IPS DF 19.7 (cell line): Measurements from ENCODE around the gene LAMC1.

Source experiments
- DNase-seq: peaks from one replicate; pipeline ENCODE4 v3.0.0-alpha.2; 2013; ENCODE audit warnings: low read depth, low spot score

The LAMC1 gene

DNA sequence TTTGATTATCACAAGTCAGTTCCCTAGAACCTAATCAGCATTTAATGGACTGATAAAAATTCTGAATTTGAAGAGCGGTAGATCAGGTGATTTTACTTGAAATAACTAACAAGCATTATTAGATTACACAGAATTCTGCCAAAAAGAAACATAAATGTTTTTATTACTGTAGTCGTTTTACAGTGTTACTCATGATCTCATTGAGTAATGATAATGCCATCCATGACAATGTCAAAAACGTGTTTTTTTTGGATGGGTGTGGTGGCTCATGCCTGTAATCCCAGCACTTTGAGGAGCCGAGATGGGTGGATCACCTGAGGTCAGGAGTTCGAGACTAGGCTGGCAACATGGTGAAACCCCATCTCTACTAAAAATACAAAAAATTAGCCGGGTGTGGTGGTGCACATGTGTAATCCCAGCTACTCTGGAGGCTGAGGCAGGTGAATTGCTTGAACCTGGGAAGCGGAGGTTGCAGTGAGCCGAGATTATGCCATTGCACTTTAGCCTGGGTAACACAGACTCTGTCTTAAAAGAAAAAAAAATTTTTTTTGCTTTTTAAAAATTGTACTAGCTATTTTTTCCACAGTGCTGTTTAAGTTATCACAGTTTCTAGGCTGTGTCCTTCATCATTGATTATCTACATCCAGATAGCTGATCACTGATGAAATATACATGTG lies 56.6 kb downstream of the LAMC1 start:
- no peak for DNase-seq

DNA sequence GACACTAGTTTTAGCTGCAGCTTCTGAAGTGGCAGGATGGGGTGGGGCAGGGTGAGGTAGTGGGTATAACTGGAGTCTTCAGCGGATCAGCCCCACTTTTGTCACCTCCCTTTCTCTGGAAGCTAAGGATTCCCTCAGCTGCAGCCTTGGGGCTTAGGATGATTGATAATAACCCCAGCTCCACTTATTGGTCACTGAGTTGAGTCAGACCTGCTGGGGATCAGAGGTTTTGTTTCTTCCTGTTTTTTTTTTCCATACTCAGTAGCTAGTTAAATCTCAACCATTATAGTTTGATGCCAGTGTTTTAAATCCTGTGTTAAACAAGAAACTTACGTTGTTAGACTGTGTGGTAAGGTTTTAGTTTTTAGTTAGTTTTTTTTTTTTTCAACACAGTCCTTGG lies 57.2 kb downstream of the LAMC1 start:
- DNase-seq = no peak

DNA sequence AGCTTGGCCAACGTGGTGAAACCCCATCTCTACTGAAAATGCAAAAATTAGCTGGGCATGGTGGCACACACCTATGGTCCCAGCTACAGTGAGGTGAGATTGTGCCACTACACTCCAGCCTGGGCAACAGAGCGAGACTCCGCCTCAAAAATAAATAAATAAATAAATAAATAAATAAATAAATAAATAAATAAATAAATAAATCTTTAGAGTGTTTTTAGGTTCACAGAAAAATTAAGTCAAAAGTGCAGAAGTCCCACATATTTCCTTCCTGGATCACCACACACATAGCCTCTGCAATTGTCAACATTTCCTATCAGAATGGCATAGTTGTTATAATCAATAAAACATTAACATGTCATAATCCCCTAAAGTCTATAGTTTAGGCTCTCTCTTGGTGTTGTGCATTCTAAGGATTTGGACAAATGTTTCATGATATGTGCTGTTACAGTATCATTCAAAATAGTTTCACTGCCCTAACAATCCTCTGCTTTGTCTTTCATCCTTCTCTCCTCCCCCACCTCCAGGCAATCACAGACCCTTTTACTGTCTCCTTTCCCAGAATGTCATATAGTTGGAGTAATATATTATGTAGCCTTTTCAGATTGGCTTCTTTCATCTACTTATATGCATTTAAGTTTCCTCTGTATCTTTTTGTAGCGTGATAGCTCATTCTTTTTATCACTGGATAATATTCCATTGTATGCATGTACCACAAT lies 58.3 kb downstream of the LAMC1 start:
- no peak for DNase-seq

DNA sequence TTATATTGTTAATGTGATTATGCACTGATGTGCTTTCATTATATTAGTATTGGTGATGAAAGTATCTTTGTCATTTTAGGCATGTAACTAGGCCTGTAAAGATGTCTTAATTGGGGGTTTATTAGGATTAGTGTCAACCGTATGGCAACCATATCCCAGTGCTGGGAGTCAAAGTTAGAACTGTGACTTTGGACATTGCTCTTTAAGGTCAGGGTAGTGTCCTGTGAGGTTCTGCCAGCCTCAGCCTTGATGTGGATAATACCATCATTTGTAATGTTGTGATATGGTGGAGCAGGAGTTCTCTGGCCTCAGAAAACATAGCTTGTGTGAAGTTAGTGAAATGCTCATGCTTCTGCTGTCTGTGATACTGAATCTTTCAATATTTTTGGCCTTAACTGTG lies 59.4 kb downstream of the LAMC1 start:
- DNase-seq = no peak

- no peak for DNase-seq
Observed at GRCh38 chr1:183087001-183087400, 63.8 kb downstream of the LAMC1 start.

GRCh38 chr1:183089025-183089639 lies 65.9 kb downstream of the LAMC1 start:
- DNase-seq = no peak

- no peak for DNase-seq
Observed at GRCh38 chr1:183090391-183091006, 67.3 kb downstream of the LAMC1 start.

- no peak for DNase-seq
Observed at GRCh38 chr1:183091181-183091580, 68.0 kb downstream of the LAMC1 start.

- DNase-seq = no peak
Observed at GRCh38 chr1:183092350-183092749, 69.1 kb downstream of the LAMC1 start.

DNA sequence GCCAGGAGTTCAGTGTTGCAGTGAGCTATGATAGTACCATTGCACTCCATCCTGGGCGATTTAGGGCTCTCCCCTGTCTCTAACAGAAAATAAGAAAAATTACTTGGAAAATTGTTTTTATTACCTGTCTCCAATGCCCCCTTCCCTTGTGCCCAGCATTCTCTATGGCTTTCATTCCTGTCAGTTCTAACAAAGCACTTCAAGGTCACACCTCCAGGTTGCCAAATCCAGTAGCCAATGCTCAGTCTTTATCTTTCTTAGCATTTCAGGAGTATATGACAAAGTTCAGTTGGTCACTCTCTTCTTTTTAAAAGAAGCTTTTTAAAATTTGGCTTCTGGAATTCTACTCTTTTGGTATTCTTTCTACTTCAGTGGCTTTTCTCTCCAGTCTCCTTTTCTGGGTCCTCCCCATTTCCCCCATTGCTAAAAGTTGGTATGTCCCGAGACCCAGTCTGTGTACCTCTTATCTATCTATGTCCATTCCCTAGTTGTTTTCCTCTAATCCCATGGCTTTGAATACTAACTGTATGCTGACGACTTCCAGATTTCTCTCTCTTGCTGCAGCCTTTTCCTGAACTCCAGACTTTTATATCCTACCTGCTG lies 69.9 kb downstream of the LAMC1 start:
- DNase-seq = no peak

DNA sequence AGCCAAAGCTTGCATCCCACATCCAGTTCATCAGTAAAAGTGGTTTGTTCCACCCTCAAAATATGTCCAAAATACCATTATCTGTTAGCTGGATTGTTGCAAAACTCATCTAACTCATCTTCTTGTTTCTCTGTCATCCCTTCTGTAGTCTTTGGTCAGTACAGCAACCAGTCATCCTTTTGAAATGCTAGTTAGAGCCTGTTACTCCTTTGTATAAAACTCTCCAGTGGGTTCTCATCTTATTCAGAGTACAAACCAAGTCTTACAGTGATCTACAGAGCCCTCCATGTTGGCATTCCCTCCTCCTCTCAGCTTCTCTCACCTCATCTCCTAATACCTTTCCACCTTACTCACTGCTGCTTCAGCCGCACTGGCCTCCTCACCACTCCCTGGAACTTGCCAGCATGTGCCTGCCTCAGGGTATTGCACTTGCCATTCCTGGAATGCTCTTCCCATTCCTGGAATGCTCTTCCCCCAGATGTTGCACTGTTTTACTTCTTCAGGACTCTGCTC lies 70.6 kb downstream of the LAMC1 start:
- DNase-seq = peak; percentile 38

DNA sequence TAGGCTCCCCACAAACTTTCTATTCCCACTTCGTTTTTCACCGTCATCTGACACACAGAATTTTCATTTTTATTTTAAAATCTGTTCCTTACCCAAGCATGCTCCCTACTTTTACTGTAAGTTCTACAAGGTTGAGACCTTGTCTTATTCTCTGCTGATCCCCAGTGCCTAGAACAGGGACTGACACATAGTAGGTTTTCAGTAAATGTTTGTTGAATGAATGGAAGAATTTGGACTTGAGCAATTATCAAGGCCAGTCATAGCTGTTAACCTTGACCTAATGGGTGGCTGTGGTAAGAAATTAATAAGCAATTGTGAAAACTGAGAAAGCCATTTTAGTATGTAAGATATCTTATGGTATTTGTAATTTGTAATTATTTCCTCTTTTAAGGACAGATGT lies 71.1 kb downstream of the LAMC1 start:
- no peak for DNase-seq

- DNase-seq = no peak
Observed at GRCh38 chr1:183096351-183096750, 73.1 kb downstream of the LAMC1 start.

DNA sequence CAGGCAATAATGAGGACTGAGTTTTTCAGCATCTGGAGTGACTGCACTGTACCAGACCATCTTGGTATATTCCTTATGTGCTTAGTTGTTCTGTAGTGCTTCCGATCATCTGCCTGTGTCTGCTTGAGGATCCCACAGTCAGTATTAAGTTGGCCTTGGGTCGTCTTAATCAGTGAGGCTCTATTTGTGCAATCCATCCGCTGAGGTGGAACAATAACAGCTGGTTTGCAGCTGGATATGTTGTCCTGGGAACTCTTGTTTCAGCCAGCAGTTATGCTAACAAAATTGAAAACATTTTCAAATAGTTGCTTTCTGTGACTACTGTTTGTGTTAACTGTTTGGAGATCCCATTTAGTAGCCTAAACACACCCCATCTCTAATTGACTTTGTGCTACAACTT lies 73.7 kb downstream of the LAMC1 start:
- DNase-seq = no peak

DNA sequence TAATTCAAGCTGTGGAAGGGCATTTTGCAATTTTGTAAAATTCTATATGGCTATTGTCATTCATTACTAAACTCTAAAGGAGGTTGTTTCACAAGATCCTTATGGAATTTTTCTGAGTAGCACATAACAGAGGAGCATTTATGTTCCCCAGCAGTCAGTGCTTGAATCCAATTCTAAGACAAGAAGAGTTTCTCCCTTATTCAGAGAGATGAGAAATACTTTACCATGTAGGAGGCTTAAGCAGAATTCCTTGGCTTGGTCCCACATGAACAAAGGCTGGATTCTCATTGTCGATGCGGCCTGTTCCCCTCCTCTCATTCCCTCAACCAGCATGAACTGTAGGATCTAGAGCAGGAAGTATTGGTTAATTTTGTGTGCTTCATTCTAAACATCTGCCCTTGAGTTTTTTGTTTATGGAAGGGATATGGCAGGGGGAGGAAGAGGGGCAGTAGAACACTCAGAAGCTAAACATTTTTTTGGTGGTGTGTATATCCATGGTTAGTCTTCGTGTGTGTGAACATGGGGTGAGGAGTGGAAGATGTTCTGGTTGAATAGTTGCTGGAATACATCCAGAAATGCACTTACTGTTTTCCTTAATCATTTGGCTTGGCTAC lies 74.3 kb downstream of the LAMC1 start:
- no peak for DNase-seq

DNA sequence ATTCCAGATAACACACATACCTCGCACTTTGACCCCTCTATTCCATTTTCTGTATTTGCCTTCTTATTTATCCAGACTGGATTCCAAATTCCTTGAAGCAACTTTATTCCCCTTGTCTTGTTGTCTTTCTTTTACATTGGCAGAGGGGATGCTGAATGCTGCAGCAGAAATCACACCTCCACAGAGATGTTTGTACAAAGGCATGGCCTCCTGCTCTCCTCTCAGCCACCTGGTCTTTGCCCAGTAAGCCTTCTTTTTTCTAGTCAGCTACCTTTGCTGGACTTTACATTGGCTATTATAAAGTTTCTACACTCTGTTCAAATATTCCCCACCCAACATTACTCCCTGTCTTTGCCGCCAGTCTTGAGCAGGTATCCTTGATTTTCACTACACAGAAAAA lies 75.1 kb downstream of the LAMC1 start:
- no peak for DNase-seq

DNA sequence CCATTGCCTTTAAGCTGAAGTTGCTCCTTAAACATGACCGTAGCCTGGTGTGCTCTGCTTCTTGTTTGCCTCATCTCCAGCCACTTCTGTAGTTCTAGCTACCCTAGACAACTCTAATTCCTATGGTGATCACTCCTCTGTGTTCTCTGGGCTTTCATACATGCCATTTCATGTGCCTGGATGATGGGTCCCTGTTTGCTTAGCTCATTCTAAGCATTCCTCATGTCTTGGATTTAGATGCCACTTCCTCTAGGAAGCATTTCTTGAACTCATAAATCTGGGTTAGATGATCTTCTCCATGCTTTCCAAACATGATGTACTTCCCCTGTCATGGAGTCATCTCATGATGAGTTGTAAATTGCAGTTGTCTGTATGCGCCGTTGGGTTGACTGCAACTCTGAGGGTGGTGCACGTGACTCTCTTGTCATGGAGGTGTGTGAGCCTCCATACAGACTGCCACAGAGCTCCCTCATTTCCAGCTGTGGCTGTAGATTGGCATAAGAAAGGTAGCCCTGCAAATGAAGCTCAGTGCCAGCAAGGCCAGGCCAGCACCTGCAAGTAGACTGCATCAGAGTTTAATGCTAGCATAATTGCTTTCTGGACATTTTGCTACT lies 77.2 kb downstream of the LAMC1 start:
- no peak for DNase-seq

DNA sequence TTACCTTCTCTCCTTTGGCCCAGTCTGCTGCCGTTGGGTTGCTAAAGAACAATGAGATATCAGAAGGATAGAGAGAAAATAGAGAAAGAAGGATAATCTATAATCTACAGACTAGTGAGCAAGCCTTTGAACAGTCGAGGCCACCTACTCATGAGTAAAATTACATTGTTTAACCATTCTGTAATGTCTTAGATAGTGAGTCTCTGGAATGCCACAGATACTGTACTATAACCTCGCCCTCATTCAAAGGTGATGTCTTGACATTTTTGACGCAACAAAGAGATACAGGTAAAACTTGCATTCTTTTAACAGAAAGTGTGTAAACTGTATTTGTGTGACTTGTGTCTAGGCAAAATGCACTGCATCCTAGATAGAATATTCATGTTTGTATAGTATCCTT lies 77.9 kb downstream of the LAMC1 start:
- DNase-seq = no peak

DNA sequence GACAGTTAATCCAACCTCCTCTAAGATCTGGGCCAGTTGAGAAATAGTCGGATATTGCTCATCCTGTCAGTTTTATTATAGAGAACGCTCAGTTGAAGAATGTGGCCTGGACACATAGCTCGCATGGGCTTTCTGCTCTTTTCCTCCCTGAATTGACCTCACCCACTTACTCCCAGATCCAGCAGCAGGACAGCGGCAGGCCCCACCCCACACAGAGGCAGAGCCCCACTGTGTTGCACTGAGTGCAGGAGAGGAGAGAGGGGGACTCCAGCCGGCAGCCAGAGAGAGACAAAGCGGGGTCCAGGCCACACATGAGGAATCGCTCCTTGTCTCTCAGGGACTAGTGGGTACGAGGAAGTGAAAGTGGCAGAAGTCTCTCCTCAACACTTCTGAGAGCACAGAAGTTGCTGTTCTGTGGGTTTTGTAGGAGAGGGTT lies 78.6 kb downstream of the LAMC1 start:
- DNase-seq = no peak

DNA sequence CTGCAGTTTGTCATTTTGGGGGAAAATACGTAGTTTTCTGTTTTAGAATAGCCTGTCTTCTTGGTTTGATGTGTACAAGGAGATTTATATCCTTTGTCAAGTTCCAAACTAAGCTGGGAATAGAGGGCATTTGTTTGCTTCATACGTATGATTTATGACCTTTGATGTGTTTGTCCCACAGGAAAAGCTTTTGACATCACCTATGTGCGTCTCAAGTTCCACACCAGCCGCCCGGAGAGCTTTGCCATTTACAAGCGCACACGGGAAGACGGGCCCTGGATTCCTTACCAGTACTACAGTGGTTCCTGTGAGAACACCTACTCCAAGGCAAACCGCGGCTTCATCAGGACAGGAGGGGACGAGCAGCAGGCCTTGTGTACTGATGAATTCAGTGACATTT lies 79.9 kb downstream of the LAMC1 start:
- DNase-seq = no peak

DNA sequence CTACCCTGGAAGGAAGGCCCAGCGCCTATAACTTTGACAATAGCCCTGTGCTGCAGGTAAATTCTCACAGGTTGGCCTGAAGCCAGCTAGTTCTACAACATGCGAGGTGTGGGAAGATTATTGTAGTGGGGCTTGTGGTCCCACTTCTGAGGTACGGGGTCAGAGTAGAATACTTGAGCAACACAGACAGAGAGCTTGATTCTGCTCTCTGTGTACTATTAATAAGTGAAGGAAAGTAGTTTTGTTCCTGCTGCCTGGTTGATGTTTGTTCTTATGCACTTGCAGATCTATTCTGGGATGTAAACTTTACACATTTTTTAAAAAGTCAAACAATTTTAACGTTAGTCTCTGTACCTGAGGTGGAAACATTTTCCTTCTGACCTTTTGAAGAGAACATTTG lies 80.4 kb downstream of the LAMC1 start:
- DNase-seq = no peak
